Pericardium fibroblast (primary cell): ENCODE results near the gene SFMBT1. TPM values are rescaled to one million over a fixed set of nuclear protein-coding genes. Genes with fewer than 3 reads are reported as not detected.

Experiments
- total RNA-seq: library from RNA; depleted of rRNA; stranded (reverse); fragments of >200 nt; gene quantifications from 2 replicates; pipeline ENCODE4 v1.2.3, GENCODE V29; 2015

The SFMBT1 gene
- 1.9 and 3.3 TPM in 2 replicates for total RNA-seq

GRCh38 chr3:53045518-53046170 is at the start of gene SFMBT1:
Gene SFMBT1, minus strand, starts transcription at chr3:53046073. Its CDS starts 76,945 bp downstream, at chr3:52969128.

GRCh38 chr3:52897130-52898122 is 148.4 kb downstream of the SFMBT1 start, which contains the start of gene STIMATE:
Gene STIMATE, minus strand, starts transcription at chr3:52897548. Its CDS starts 98 bp downstream, at chr3:52897450.

Other genes with a start within 250 kb of the SFMBT1 start
- 0.23 TPM in 1 of 2 replicates, not detected in the other for gene ITIH4, start 215.4 kb downstream of the SFMBT1 start, total RNA-seq
- not detected in 2 replicates for gene MUSTN1, start 211.1 kb downstream of the SFMBT1 start, total RNA-seq
- 12.6 and 13.0 TPM in 2 replicates for gene STIMATE, start 148.5 kb downstream of the SFMBT1 start, total RNA-seq
- 9.3 and 15.4 TPM in 2 replicates for gene RFT1, start 84.4 kb upstream of the SFMBT1 start, total RNA-seq
- 1.4 and 3.7 TPM in 2 replicates for gene PRKCD, start 115.1 kb upstream of the SFMBT1 start, total RNA-seq
- 594 and 669 TPM in 2 replicates for gene TKT, start 209.9 kb upstream of the SFMBT1 start, total RNA-seq